Activated T-cell treated with anti-CD3 and anti-CD28 coated beads for 1 hour (primary cell): ENCODE data around the gene CHST11.

Experiments
- DNase-seq: peaks from one replicate; pipeline ENCODE4 v3.0.0-alpha.2; 2020; ENCODE audit warnings: low read depth

CHST11 gene

GRCh38 chr12:104504146-104504545 lies 47.4 kb downstream of the CHST11 start:
- no peak for DNase-seq

GRCh38 chr12:104505095-104505818 lies 48.5 kb downstream of the CHST11 start:
- DNase-seq: no peak

- DNase-seq: no peak
Observed at GRCh38 chr12:104506676-104507401, 50.1 kb downstream of the CHST11 start.

- no peak for DNase-seq
Observed at GRCh38 chr12:104507672-104508071, 50.9 kb downstream of the CHST11 start.

- DNase-seq: no peak
Observed at GRCh38 chr12:104508752-104509446, 52.2 kb downstream of the CHST11 start.

- no peak for DNase-seq
Observed at GRCh38 chr12:104510145-104510872, 53.6 kb downstream of the CHST11 start.

GRCh38 chr12:104510873-104511440 lies 54.2 kb downstream of the CHST11 start:
- no peak for DNase-seq

- no peak for DNase-seq
Observed at GRCh38 chr12:104513681-104514080, 56.9 kb downstream of the CHST11 start.

GRCh38 chr12:104514092-104514810 lies 57.5 kb downstream of the CHST11 start:
- no peak for DNase-seq

GRCh38 chr12:104515899-104516298 lies 59.2 kb downstream of the CHST11 start:
- DNase-seq: no peak

GRCh38 chr12:104516821-104517220 lies 60.1 kb downstream of the CHST11 start:
- no peak for DNase-seq

GRCh38 chr12:104517880-104518279 lies 61.1 kb downstream of the CHST11 start:
- no peak for DNase-seq

- DNase-seq: peak; percentile 11
Observed at GRCh38 chr12:104519190-104520019, 62.7 kb downstream of the CHST11 start.

- DNase-seq: no peak
Observed at GRCh38 chr12:104520242-104520900, 63.6 kb downstream of the CHST11 start.

- no peak for DNase-seq
Observed at GRCh38 chr12:104521731-104522130, 65.0 kb downstream of the CHST11 start.

- no peak for DNase-seq
Observed at GRCh38 chr12:104522985-104523722, 66.4 kb downstream of the CHST11 start.

- DNase-seq: no peak
Observed at GRCh38 chr12:104524034-104524832, 67.5 kb downstream of the CHST11 start.

- DNase-seq: no peak
Observed at GRCh38 chr12:104526320-104526719, 69.6 kb downstream of the CHST11 start.
